ENCODE measurements around the gene SLX1A. TPM values are rescaled to one million over a fixed set of nuclear protein-coding genes. Genes with fewer than 3 reads are reported as not detected.
A peak's percentile ranks its signal among the peaks of the same experiment; 100 is the strongest.

Gene SLX1A
- total and polyA plus RNA-seq, 9 of the 15 experiments (the other 6 are each of a cell fraction or from before 2014, with no cell fraction given) = 2.3 to 86.5 (median 11.6) TPM

DNA sequence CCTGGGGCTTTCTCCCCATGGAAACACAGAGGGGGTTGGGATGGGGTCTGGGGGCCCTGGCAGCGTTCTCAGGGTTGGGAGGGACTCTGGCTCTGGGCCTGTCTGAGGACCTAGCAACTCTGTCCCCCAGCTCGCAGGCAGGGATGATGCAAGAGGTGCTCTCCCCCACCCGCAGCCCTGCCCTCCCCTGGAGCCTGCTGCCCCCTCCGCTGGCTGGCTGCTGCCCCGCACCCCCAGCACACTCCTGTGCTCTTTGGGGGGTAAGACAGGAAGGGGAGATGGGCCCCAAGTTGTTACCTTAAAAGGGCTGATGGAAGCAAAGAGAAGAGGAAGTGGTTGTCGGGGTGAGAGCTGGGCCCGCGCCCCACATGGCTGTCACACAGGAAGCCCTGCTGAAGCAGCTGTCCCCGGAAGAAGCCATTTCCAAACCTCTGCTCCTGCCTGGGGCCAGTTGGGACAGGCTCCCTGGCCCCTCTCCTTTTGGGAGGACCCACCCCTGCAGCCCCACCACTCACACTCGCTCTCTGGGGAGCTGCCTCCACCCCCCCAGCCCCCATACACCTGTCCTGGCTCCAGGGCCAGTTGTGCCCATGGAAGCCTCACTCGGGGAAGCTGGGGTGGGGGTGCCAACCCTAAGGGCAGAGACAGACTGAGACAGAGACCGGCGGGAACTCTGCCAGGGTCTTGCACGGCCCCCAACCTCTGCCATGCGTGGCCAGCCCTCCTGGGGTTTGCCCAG is 7.8 kb upstream of the SLX1A start (continued):
- TF ChIP-seq, protein P1, sequence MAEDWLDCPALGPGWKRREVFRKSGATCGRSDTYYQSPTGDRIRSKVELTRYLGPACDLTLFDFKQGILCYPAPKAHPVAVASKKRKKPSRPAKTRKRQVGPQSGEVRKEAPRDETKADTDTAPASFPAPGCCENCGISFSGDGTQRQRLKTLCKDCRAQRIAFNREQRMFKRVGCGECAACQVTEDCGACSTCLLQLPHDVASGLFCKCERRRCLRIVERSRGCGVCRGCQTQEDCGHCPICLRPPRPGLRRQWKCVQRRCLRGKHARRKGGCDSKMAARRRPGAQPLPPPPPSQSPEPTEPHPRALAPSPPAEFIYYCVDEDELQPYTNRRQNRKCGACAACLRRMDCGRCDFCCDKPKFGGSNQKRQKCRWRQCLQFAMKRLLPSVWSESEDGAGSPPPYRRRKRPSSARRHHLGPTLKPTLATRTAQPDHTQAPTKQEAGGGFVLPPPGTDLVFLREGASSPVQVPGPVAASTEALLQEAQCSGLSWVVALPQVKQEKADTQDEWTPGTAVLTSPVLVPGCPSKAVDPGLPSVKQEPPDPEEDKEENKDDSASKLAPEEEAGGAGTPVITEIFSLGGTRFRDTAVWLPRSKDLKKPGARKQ (CRISPR knock-in tag; IDR thresholded peaks at IDR 0.05) = no peak
- TF ChIP-seq XRCC4 (IDR thresholded peaks at IDR 0.05; ENCODE audit: extremely low read depth, insufficient read depth, insufficient read length) = no peak
- 0 out of 2 replicates have a peak, but pooled peaks have one; percentile 3 for TF ChIP-seq SMC3 (conservative IDR thresholded peaks at IDR 0.05; ENCODE audit: insufficient read depth, low read depth, low read length)
- TF ChIP-seq, protein P2, sequence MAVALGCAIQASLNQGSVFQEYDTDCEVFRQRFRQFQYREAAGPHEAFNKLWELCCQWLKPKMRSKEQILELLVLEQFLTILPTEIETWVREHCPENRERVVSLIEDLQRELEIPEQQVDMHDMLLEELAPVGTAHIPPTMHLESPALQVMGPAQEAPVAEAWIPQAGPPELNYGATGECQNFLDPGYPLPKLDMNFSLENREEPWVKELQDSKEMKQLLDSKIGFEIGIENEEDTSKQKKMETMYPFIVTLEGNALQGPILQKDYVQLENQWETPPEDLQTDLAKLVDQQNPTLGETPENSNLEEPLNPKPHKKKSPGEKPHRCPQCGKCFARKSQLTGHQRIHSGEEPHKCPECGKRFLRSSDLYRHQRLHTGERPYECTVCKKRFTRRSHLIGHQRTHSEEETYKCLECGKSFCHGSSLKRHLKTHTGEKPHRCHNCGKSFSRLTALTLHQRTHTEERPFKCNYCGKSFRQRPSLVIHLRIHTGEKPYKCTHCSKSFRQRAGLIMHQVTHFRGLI (CRISPR knock-in tag; IDR thresholded peaks at IDR 0.05) = peak; percentile 41; the same call in 1 of the 2 replicates
- TF ChIP-seq ZSCAN32 (CRISPR knock-in tag; IDR thresholded peaks at IDR 0.05) = peak; percentile 55; the same call in 1 of the 2 replicates
- TF ChIP-seq DPF2 (IDR thresholded peaks at IDR 0.05) = no peak
- no peak for TF ChIP-seq NELFE (IDR thresholded peaks at IDR 0.05; ENCODE audit: insufficient read depth, insufficient read length)
- no peak for TF ChIP-seq RBM39 (optimal IDR thresholded peaks at IDR 0.05; ENCODE audit: low read depth, low read length)
- no peak for TF ChIP-seq NFE2L1 (tag; IDR thresholded peaks at IDR 0.05; ENCODE audit: borderline replicate concordance, low read depth)
- TF ChIP-seq ZNF592 (IDR thresholded peaks at IDR 0.05) = peak; percentile 52; the same call in 1 of the 2 replicates
- no peak for TF ChIP-seq TBL1XR1 (IDR thresholded peaks at IDR 0.05; ENCODE audit: low read length in 2 of 2)
- TF ChIP-seq KDM4B (IDR thresholded peaks at IDR 0.05; ENCODE audit: borderline replicate concordance in 2 of 2, low read depth in 1 of 2) = no peak
- peak; percentile 62 to 88; a peak in 3 of 4 replicates for TF ChIP-seq SRF (CRISPR knock-in tag; IDR thresholded peaks at IDR 0.05)
- TF ChIP-seq CTBP1 (IDR thresholded peaks at IDR 0.05; ENCODE audit: borderline replicate concordance) = no peak
- peak; percentile 74; the same call in 1 of the 2 replicates for TF ChIP-seq ZNF584 (CRISPR knock-in tag; IDR thresholded peaks at IDR 0.05; ENCODE audit: low read depth)
- no peak for TF ChIP-seq POLR3G (IDR thresholded peaks at IDR 0.05; ENCODE audit: extremely low read depth, insufficient read length, insufficient replicate concordance)
- TF ChIP-seq, protein P3, sequence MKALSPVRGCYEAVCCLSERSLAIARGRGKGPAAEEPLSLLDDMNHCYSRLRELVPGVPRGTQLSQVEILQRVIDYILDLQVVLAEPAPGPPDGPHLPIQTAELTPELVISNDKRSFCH (CRISPR knock-in tag; IDR thresholded peaks at IDR 0.05) = no peak
- TF ChIP-seq, protein P3 (tag; IDR thresholded peaks at IDR 0.05) = no peak
- peak; percentile 49; the same call in 1 of the 2 replicates for TF ChIP-seq GABPB1 (CRISPR knock-in tag; IDR thresholded peaks at IDR 0.05)

Data from K562 (cell line).